H9 (cell line): ENCODE measurements around the gene LIPC. TPM values are rescaled to one million over a fixed set of nuclear protein-coding genes. Genes with fewer than 3 reads are reported as not detected.

Experiments used
- DNase-seq: peaks from one replicate; pipeline ENCODE4 v3.0.0-alpha.2; 2017
- H2AFZ ChIP-seq: one replicate; pipeline ENCODE4 v1.6.1; 2013; ENCODE audit warnings: mild to moderate bottlenecking, low read length, control low read depth, moderate library complexity
- H2AK5ac ChIP-seq: 2 replicates; pipeline ENCODE4 v1.6.1; 2013; ENCODE audit warnings: low read length, control low read depth, mixed read lengths; ENCODE audit not compliant: insufficient read length
- H2BK120ac ChIP-seq: one replicate; pipeline ENCODE4 v1.6.1; 2013; ENCODE audit warnings: low read depth, mild to moderate bottlenecking, low read length, control low read depth, inconsistent platforms; ENCODE audit not compliant: poor library complexity, severe bottlenecking
- H2BK12ac ChIP-seq: 2 replicates; pipeline ENCODE4 v1.6.1; 2013; ENCODE audit warnings: low read length, control low read depth, mixed read lengths, low read depth; ENCODE audit not compliant: insufficient read length
- H2BK15ac ChIP-seq: 2 replicates; pipeline ENCODE4 v1.6.1; 2013; ENCODE audit warnings: low read depth, low read length, control low read depth
- H2BK20ac ChIP-seq: one replicate; pipeline ENCODE4 v1.6.1; 2013; ENCODE audit warnings: low read depth, mild to moderate bottlenecking, low read length, control low read depth, inconsistent platforms; ENCODE audit not compliant: poor library complexity, severe bottlenecking
- H2BK5ac ChIP-seq: 2 replicates; pipeline ENCODE4 v1.6.1; 2013; ENCODE audit warnings: low read length, control low read depth, mixed read lengths; ENCODE audit not compliant: insufficient read length
- H3K14ac ChIP-seq: 2 replicates; pipeline ENCODE4 v1.6.1; 2013; ENCODE audit warnings: low read length, control low read depth; ENCODE audit not compliant: insufficient read depth
- H3K18ac ChIP-seq: 2 replicates; pipeline ENCODE4 v1.6.1; 2013; ENCODE audit warnings: low read depth, mild to moderate bottlenecking, mixed read lengths, low read length, control low read depth; ENCODE audit not compliant: insufficient read length
- H3K23ac ChIP-seq: 2 replicates; pipeline ENCODE4 v1.6.1; 2013; ENCODE audit warnings: low read length, control low read depth, mixed read lengths, low read depth; ENCODE audit not compliant: insufficient read length
- H3K23me2 ChIP-seq: 2 replicates; pipeline ENCODE4 v1.6.1; 2013; ENCODE audit warnings: low read depth, mild to moderate bottlenecking, mixed read lengths, low read length, control low read depth; ENCODE audit not compliant: insufficient read length, poor library complexity, severe bottlenecking
- H3K27ac ChIP-seq: 2 replicates; pipeline ENCODE4 v1.5.1; 2013; ENCODE audit warnings: low read length, control low read depth, mixed read lengths, low read depth; ENCODE audit not compliant: insufficient read length
- H3K27me3 ChIP-seq: 2 replicates; pipeline ENCODE4 v1.6.1; 2013; ENCODE audit warnings: low read length, control low read depth, inconsistent platforms; ENCODE audit not compliant: insufficient read depth
- H3K4ac ChIP-seq: 2 replicates; pipeline ENCODE4 v1.6.1; 2013; ENCODE audit warnings: low read depth, mild to moderate bottlenecking, control low read depth, inconsistent platforms, low read length, moderate library complexity
- H3K4me1 ChIP-seq: 2 replicates; pipeline ENCODE4 v1.6.1; 2013; ENCODE audit warnings: low read length, control low read depth, inconsistent platforms; ENCODE audit not compliant: insufficient read depth
- H3K4me2 ChIP-seq: 2 replicates; pipeline ENCODE4 v1.6.1; 2013; ENCODE audit warnings: low read length, control low read depth, mixed read lengths; ENCODE audit not compliant: insufficient read length, insufficient read depth
- H3K56ac ChIP-seq: 2 replicates; pipeline ENCODE4 v1.6.1; 2013; ENCODE audit warnings: low read depth, mild to moderate bottlenecking, mixed read lengths, low read length, control low read depth; ENCODE audit not compliant: insufficient read length
- H3K79me1 ChIP-seq: 2 replicates; pipeline ENCODE4 v1.6.1; 2013; ENCODE audit warnings: low read depth, mild to moderate bottlenecking, moderate library complexity, low read length, control low read depth, inconsistent platforms; ENCODE audit not compliant: insufficient read depth, poor library complexity, severe bottlenecking
- H3K79me2 ChIP-seq: 2 replicates; pipeline ENCODE4 v1.6.1; 2013; ENCODE audit warnings: low read length, control low read depth, inconsistent platforms; ENCODE audit not compliant: insufficient read depth
- H3K9ac ChIP-seq: 2 replicates; pipeline ENCODE4 v1.6.1; 2013; ENCODE audit warnings: low read length, control low read depth, mixed read lengths; ENCODE audit not compliant: insufficient read length; ENCODE audit errors: extremely low read depth
- H3K9me3 ChIP-seq: one replicate; pipeline ENCODE4 v1.6.1; 2013; ENCODE audit warnings: low read depth, low read length, inconsistent platforms; ENCODE audit not compliant: control insufficient read depth
- H3T11ph ChIP-seq: one replicate; pipeline ENCODE4 v1.6.1; 2013; ENCODE audit warnings: mild to moderate bottlenecking, low read length, control low read depth, inconsistent platforms
- H4K20me1 ChIP-seq: one replicate; pipeline ENCODE4 v1.6.1; 2013; ENCODE audit not compliant: control insufficient read depth, insufficient read length, insufficient read depth
- H4K5ac ChIP-seq: 2 replicates; pipeline ENCODE4 v1.6.1; 2013; ENCODE audit warnings: low read depth, mild to moderate bottlenecking, mixed read lengths, low read length, control low read depth; ENCODE audit not compliant: insufficient read length
- H4K8ac ChIP-seq: replicated peaks from 2 replicates; pipeline ENCODE4 v1.6.1; 2013; ENCODE audit warnings: low read length, control low read depth, mixed read lengths, low read depth; ENCODE audit not compliant: insufficient read length
- H4K91ac ChIP-seq: 2 replicates; pipeline ENCODE4 v1.6.1; 2013; ENCODE audit warnings: low read depth, mild to moderate bottlenecking, moderate library complexity, mixed read lengths, low read length, control low read depth; ENCODE audit not compliant: insufficient read length
- H3K27ac Mint-ChIP-seq, 3 experiments: 2 replicates in 2 of 3; 3 replicates in 1 of 3; pipeline ENCODE4 v1.8.0; 2020 to 2021; ENCODE audit warnings: mixed read lengths in 3 of 3, mild to moderate bottlenecking in 1 of 3, moderate library complexity in 1 of 3
- H3K27me3 Mint-ChIP-seq: 2 replicates; pipeline ENCODE4 v1.8.0; 2021; ENCODE audit warnings: low read depth, mild to moderate bottlenecking, moderate library complexity, mixed read lengths
- H3K36me3 Mint-ChIP-seq, 3 experiments: 2 replicates in 2 of 3; 3 replicates in 1 of 3; pipeline ENCODE4 v1.8.0; 2020 to 2021; ENCODE audit warnings: low read depth in 3 of 3, mixed read lengths in 3 of 3; ENCODE audit not compliant: insufficient read depth in 1 of 3
- H3K4me1 Mint-ChIP-seq, 2 experiments: 2 replicates each; pipeline ENCODE4 v1.8.0; 2020; ENCODE audit warnings: mixed read lengths in 2 of 2
- H3K4me3 Mint-ChIP-seq, 2 experiments: 2 replicates in 1 of 2; 3 replicates in 1 of 2; pipeline ENCODE4 v1.8.0; 2020 to 2021; ENCODE audit warnings: mild to moderate bottlenecking in 2 of 2, mixed read lengths in 2 of 2, moderate library complexity in 1 of 2
- H3K9me3 Mint-ChIP-seq, 2 experiments: 2 replicates in 1 of 2; 3 replicates in 1 of 2; pipeline ENCODE4 v1.8.0; 2020; ENCODE audit warnings: mild to moderate bottlenecking in 2 of 2, mixed read lengths in 2 of 2, moderate library complexity in 1 of 2
- WGBS: extraction: QIAGEN DNeasy Blood & Tissue Kit; methylation state at CpG from one replicate; pipeline ENCODE4 v1.1.7; 2013; ENCODE audit warnings: missing lambda C conversion rate, low lambda C conversion rate, mixed read lengths; ENCODE audit not compliant: insufficient read length; ENCODE audit errors: extremely low coverage; 5-methylcytosine and 5-hydroxymethylcytosine counted together
- total RNA-seq: library from RNA; stranded (reverse); gene quantifications from 2 replicates; pipeline ENCODE4 v1.2.1, GENCODE V29; 2021
- TF ChIP-seq, protein P1 (sequence below): fragments of 200-600 bp; sonication (generic); conservative IDR thresholded peaks from 3 replicates; pipeline ENCODE4 v1.8.0; 2021; ENCODE audit warnings: antibody characterized with exemption, mild to moderate bottlenecking

The LIPC gene
- total RNA-seq, 1 experiment from 2014 or later, result not detected

GRCh38 chr15:58448906-58449305, 17.1 kb downstream of the LIPC start:
- H2BK120ac ChIP-seq, result no peak overlapping the region
- no peak overlapping the region for H2BK5ac ChIP-seq
- H2AK5ac ChIP-seq, result no peak overlapping the region
- no peaks in the 10 kb centered on the region; the same call in 1 of the 2 replicates for H3K4me1 ChIP-seq
- TF ChIP-seq, protein P1, sequence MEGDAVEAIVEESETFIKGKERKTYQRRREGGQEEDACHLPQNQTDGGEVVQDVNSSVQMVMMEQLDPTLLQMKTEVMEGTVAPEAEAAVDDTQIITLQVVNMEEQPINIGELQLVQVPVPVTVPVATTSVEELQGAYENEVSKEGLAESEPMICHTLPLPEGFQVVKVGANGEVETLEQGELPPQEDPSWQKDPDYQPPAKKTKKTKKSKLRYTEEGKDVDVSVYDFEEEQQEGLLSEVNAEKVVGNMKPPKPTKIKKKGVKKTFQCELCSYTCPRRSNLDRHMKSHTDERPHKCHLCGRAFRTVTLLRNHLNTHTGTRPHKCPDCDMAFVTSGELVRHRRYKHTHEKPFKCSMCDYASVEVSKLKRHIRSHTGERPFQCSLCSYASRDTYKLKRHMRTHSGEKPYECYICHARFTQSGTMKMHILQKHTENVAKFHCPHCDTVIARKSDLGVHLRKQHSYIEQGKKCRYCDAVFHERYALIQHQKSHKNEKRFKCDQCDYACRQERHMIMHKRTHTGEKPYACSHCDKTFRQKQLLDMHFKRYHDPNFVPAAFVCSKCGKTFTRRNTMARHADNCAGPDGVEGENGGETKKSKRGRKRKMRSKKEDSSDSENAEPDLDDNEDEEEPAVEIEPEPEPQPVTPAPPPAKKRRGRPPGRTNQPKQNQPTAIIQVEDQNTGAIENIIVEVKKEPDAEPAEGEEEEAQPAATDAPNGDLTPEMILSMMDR, result no peak
- H3T11ph ChIP-seq, result no peak overlapping the region
- H3K23ac ChIP-seq, result no peak overlapping the region
- 0 out of 2 replicates have a peak, but pooled peaks cover 1% of the 10 kb centered on the region for H3K27me3 Mint-ChIP-seq
- no peaks in the 10 kb centered on the region for H3K79me1 ChIP-seq
- H2BK12ac ChIP-seq, result no peak overlapping the region
- H4K20me1 ChIP-seq, result no peaks in the 10 kb centered on the region
- no peak overlapping the region for H3K56ac ChIP-seq
- no peak overlapping the region for H4K5ac ChIP-seq
- no peak overlapping the region for H2BK20ac ChIP-seq
- no peak overlapping the region for H3K4me3 Mint-ChIP-seq
- H3K4ac ChIP-seq, result no peak overlapping the region
- no peaks in the 10 kb centered on the region for H3K23me2 ChIP-seq
- no peaks in the 10 kb centered on the region for H3K9me3 Mint-ChIP-seq
- no peak overlapping the region for H4K8ac ChIP-seq
- no CpG with 5 or more reads among the region's 10 CpGs for WGBS
- peaks cover 22 to 25% of the 10 kb centered on the region in 2 experiments for H3K4me1 Mint-ChIP-seq
- H3K27me3 ChIP-seq, result no peaks in the 10 kb centered on the region
- H2AFZ ChIP-seq, result no peak overlapping the region
- H3K27ac ChIP-seq, result no peak overlapping the region
- H3K4me2 ChIP-seq, result no peak overlapping the region
- H3K36me3 Mint-ChIP-seq, result no peaks in the 10 kb centered on the region; a peak in 1 of 7 replicates
- H3K79me2 ChIP-seq, result no peaks in the 10 kb centered on the region
- no peak overlapping the region for H2BK15ac ChIP-seq
- DNase-seq, result no peak
- no peak overlapping the region for H3K14ac ChIP-seq
- no peak overlapping the region; a peak in 1 of 7 replicates for H3K27ac Mint-ChIP-seq
- H3K9me3 ChIP-seq, result no peaks in the 10 kb centered on the region
- no peak overlapping the region for H3K9ac ChIP-seq
- H4K91ac ChIP-seq, result no peak overlapping the region
- H3K18ac ChIP-seq, result no peak overlapping the region
